MM.1S (cell line): Measurements from ENCODE around the gene TUBB2A.
"Not testable (repeated sequence)": the region's sequence is repeated elsewhere in the genome, so short reads cannot be mapped to it uniquely, and the experiment has no call there.

Experiments
- CTCF ChIP-seq: fragments of 300-600 bp; sonication (generic); IDR thresholded peaks from 2 replicates; pipeline ENCODE4 v1.5.1; 2016; ENCODE audit warnings: antibody characterized with exemption, low read length, mixed read lengths
- EZH2 ChIP-seq: fragments of 300-600 bp; sonication (generic); optimal IDR thresholded peaks from 2 replicates; pipeline ENCODE3; 2017; ENCODE audit warnings: low read depth, mild to moderate bottlenecking, antibody characterized with exemption, low read length, mixed read lengths

DNA sequence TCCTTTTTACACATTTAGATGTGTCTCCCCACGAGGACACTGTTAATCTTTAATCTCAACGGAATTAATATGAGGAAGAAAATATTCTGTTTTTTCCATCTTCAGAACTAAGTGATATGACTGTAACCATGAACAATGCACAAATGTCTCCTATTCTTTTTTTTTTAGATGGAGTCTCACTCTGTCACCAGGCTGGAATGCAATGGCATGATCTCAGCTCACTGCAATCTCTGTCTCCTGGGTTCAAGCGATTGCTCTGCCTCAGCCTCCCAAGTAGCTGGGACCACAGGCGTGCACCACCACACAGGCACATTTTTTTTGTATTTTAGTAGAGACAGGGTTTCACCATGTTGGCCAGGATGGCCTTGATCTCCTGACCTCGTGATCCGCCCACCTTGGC is 19.5 kb downstream of the TUBB2A start:
- TF ChIP-seq CTCF, EZH2: not testable (repeated sequence)
